K562 (cell line): ENCODE results near the gene KATNAL1. TPM values are rescaled to one million over a fixed set of nuclear protein-coding genes. Genes with fewer than 3 reads are reported as not detected.

Experiments used
- AFF1 ChIP-seq, 2 experiments: fragments of 450-650 bp; IDR thresholded peaks; 2 replicates each; pipeline ENCODE4 v1.6.1; 2018; ENCODE audit warnings: mild to moderate bottlenecking in 2 of 2, low read depth in 1 of 2; ENCODE audit not compliant: partially characterized antibody in 2 of 2
- ARHGAP35 ChIP-seq: fragments of 450-650 bp; IDR thresholded peaks from 2 replicates; pipeline ENCODE4 v1.6.1; 2018; ENCODE audit not compliant: partially characterized antibody
- ATF7 ChIP-seq: fragments of 450-650 bp; IDR thresholded peaks from 2 replicates; pipeline ENCODE4 v1.7.1; 2014; ENCODE audit warnings: mild to moderate bottlenecking, moderate library complexity
- ESRRA ChIP-seq: fragments of 450-650 bp; IDR thresholded peaks from 2 replicates; pipeline ENCODE4 v1.6.1; 2014; ENCODE audit warnings: low read depth, mild to moderate bottlenecking, moderate library complexity, borderline replicate concordance
- FOXA1 ChIP-seq: fragments of 450-650 bp; IDR thresholded peaks from 2 replicates; pipeline ENCODE4 v1.6.1; 2016; ENCODE audit warnings: mild to moderate bottlenecking, borderline replicate concordance
- FOXP1 ChIP-seq: sonication (generic); formaldehyde crosslinking; IDR thresholded peaks from 2 replicates; pipeline ENCODE4 v1.8.0; 2022; ENCODE audit warnings: mild to moderate bottlenecking, missing genetic modification reagents
- HDAC2 ChIP-seq: fragments of 450-650 bp; IDR thresholded peaks from 2 replicates; pipeline ENCODE4 v1.6.1; 2016; ENCODE audit warnings: mild to moderate bottlenecking
- HMGXB4 ChIP-seq: sonication (generic); formaldehyde crosslinking; IDR thresholded peaks from 2 replicates; pipeline ENCODE4 v1.8.1; 2023; ENCODE audit warnings: mild to moderate bottlenecking, missing genetic modification reagents
- IRF2 ChIP-seq: sonication (generic); formaldehyde crosslinking; IDR thresholded peaks from 2 replicates; pipeline ENCODE4 v1.8.1; 2022; ENCODE audit warnings: mild to moderate bottlenecking, missing genetic modification reagents
- MCM3 ChIP-seq: fragments of 450-650 bp; IDR thresholded peaks from 2 replicates; pipeline ENCODE4 v1.6.1; 2016
- MTA3 ChIP-seq: fragments of 450-650 bp; formaldehyde crosslinking; IDR thresholded peaks from 2 replicates; pipeline ENCODE4 v1.6.1; 2017; ENCODE audit warnings: mild to moderate bottlenecking, borderline replicate concordance
- NR2C2 ChIP-seq, 2 experiments: fragments of 200-800 bp in 1 of 2; sonication (Bioruptor generic) in 1 of 2; sonication (generic) in 1 of 2; formaldehyde crosslinking in 1 of 2; IDR thresholded peaks; 2 replicates each; pipeline versions ENCODE4 v1.6.1 to v1.8.0; 2016 to 2022; ENCODE audit warnings: mild to moderate bottlenecking in 1 of 2, missing compliant biosample characterization in 1 of 2, missing genetic modification characterization in 1 of 2, missing genetic modification reagents in 1 of 2
- PBX2 ChIP-seq, 2 experiments: IDR thresholded peaks in 1 of 2; conservative IDR thresholded peaks in 1 of 2; 2 replicates each; pipeline ENCODE4 v1.6.1; 2016; ENCODE audit warnings: low read depth in 2 of 2, mild to moderate bottlenecking in 1 of 2, missing compliant biosample characterization in 1 of 2, missing genetic modification characterization in 1 of 2, moderate library complexity in 1 of 2
- POLR2AphosphoS2 ChIP-seq: IDR thresholded peaks from 2 replicates; pipeline ENCODE4 v1.6.1; 2012; ENCODE audit warnings: low read length, improper control_type of control experiment
- SAFB2 ChIP-seq: fragments of 200-400 bp; formaldehyde crosslinking; IDR thresholded peaks from 2 replicates; pipeline ENCODE4 v1.6.1; 2018; ENCODE audit warnings: borderline replicate concordance, low read length, low read depth, moderate library complexity; ENCODE audit not compliant: severe bottlenecking
- SMAD3 ChIP-seq: fragments of 450-650 bp; formaldehyde crosslinking; conservative IDR thresholded peaks from 2 replicates; pipeline ENCODE4 v1.4.0; 2020; ENCODE audit warnings: mild to moderate bottlenecking
- TBP ChIP-seq: optimal IDR thresholded peaks from 2 replicates; pipeline ENCODE3; 2011; ENCODE audit warnings: low read depth, low read length, improper control_type of control experiment
- XRCC5 ChIP-seq: fragments of 200-400 bp; formaldehyde crosslinking; IDR thresholded peaks from 2 replicates; pipeline ENCODE4 v1.6.1; 2017; ENCODE audit warnings: low read depth, mild to moderate bottlenecking, low read length
- ZNF143 ChIP-seq: sonication (generic); formaldehyde crosslinking; IDR thresholded peaks from 2 replicates; pipeline ENCODE4 v1.9.0; 2022; ENCODE audit warnings: mild to moderate bottlenecking, missing genetic modification reagents
- ZNF347 ChIP-seq: fragments of 450-650 bp; formaldehyde crosslinking; IDR thresholded peaks from 2 replicates; pipeline ENCODE4 v1.4.0; 2020; ENCODE audit warnings: low read depth, mild to moderate bottlenecking, moderate library complexity
- ZNF354B ChIP-seq: fragments of 250-450 bp; sonication (Bioruptor Pico); IDR thresholded peaks from 2 replicates; pipeline ENCODE4 v1.4.0; 2020
- ZNF695 ChIP-seq: fragments of 450-650 bp; formaldehyde crosslinking; IDR thresholded peaks from 2 replicates; pipeline ENCODE4 v1.4.0; 2020; ENCODE audit warnings: mild to moderate bottlenecking, moderate library complexity
- polyA plus RNA-seq, 8 experiments: library from polyadenylated mRNA; depleted of rRNA in 4 of 8; stranded (reverse) in 5 of 8; unstranded in 3 of 8; fragments of >200 nt; fragmentation: Nextera tagmentation in 2 of 8; fragmentation: Illumina TruSeq in 1 of 8; extraction: Ambion mirVana in 2 of 8; extraction: Trizol in 1 of 8; gene quantifications; 2 replicates each; pipeline versions ENCODE4 v1.2.1 to v1.2.3, GENCODE V29; 2011 to 2014; ENCODE audit warnings: inconsistent platforms in 1 of 8, missing spikeins in 1 of 8
- total RNA-seq, 7 experiments: library from RNA; depleted of rRNA in 6 of 7; stranded (reverse); fragments of >200 nt in 6 of 7; fragmentation: Illumina TruSeq in 2 of 7; extraction: Trizol in 2 of 7; gene quantifications; 2 replicates each; pipeline versions ENCODE4 v1.2.1 to v1.2.3, GENCODE V29; 2011 to 2021; ENCODE audit warnings: low replicate concordance in 1 of 7

Gene KATNAL1
- total and polyA plus RNA-seq, 9 of the 15 experiments (the other 6 are each of a cell fraction or from before 2014, with no cell fraction given), result 2.5 to 8.2 (median 5.5) TPM

GRCh38 chr13:30306762-30307193, 573 bp downstream of the KATNAL1 start (continued):
- no peak for TF ChIP-seq FOXA1
- no peak for TF ChIP-seq ZNF354B (CRISPR knock-in tag)
- peak; percentile 4 for TF ChIP-seq TBP
- TF ChIP-seq MTA3, result no peak
- TF ChIP-seq ARHGAP35, result no peak
- no peak for TF ChIP-seq POLR2AphosphoS2
- TF ChIP-seq IRF2, result no peak
- TF ChIP-seq HDAC2, result no peak
- TF ChIP-seq MCM3, result no peak
- no peak for TF ChIP-seq SAFB2
- no peak for TF ChIP-seq SMAD3 (CRISPR knock-in tag)
- TF ChIP-seq ESRRA, result no peak
- no peak for TF ChIP-seq PBX2 (CRISPR knock-in tag; IDR thresholded peaks at IDR 0.05; ENCODE audit: low read depth)
- no peak for TF ChIP-seq PBX2 (tag; conservative IDR thresholded peaks at IDR 0.05; ENCODE audit: low read depth)
- peak in 1 of 2 experiments; percentile 96 for TF ChIP-seq AFF1 (IDR thresholded peaks at IDR 0.05; ENCODE audit: low read depth in 1 of 2, partially characterized antibody in 2 of 2)
- TF ChIP-seq FOXP1, result no peak
- TF ChIP-seq ATF7, result no peak
- TF ChIP-seq XRCC5, result no peak
- no peak for TF ChIP-seq HMGXB4 (CRISPR knock-in tag)
- peak; percentile 88 for TF ChIP-seq ZNF143 (CRISPR knock-in tag)
- no peak for TF ChIP-seq ZNF695 (CRISPR knock-in tag)
- TF ChIP-seq NR2C2 (CRISPR knock-in tag; IDR thresholded peaks at IDR 0.05), result no peak
- TF ChIP-seq NR2C2 (tag; IDR thresholded peaks at IDR 0.05), result peak; percentile 70
- no peak for TF ChIP-seq ZNF347
